HG03558 (cell line): ENCODE measurements around the gene SCAI.
"Not testable (repeated sequence)": the region's sequence is repeated elsewhere in the genome, so short reads cannot be mapped to it uniquely, and the experiment has no call there.

ENCODE experiments used
- ATAC-seq: cut with Tn5 transposase; IDR thresholded peaks from one replicate; pipeline ENCODE4 v1.9.1; 2021; ENCODE audit warnings: moderate number of reproducible peaks; ENCODE audit not compliant: unreplicated experiment; ENCODE audit errors: extremely low read depth

Gene SCAI

GRCh38 chr9:125150349-125151245 is 7.3 kb upstream of the SCAI start:
- ATAC-seq: no peak

GRCh38 chr9:125147401-125147951 is 4.1 kb upstream of the SCAI start:
- no peak for ATAC-seq

DNA sequence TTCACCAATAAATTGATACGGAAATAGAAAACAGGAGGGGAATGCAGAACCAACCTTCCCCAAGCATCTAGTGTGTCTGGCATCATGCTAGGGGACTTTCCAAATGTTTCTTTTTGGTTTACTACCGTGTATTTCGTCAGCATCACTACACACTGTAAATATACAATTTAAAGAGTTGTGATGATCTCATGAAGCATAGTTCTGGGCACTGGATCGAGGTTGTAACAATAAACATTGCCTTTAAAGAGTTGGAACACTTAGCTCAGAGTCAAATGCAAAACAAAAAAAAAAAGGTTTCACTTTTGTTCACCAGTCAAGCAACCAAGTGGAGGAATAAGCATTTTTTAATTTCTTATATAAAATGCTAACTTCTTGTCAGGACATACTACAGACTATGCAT is 2.9 kb upstream of the SCAI start:
- no peak for ATAC-seq

DNA sequence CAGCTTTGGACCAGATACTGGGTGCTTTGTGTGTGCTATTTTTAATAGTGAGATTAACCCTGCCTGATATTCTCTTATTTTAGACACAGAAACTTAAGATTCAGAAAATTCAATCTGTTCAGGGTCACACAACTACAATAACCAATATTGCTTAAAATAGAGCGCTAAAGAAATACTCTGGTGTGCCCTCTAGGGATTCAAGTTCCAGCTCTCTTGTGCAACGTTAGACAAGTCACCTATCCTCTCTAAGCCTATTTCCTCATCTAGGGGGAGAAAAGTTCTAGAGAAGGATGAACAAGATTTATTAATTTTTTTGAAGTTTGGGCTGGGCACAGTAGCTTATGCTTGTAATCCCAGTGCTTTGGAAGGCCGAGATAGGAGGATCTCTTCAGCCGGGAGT is 2.1 kb upstream of the SCAI start:
- no peak for ATAC-seq

DNA sequence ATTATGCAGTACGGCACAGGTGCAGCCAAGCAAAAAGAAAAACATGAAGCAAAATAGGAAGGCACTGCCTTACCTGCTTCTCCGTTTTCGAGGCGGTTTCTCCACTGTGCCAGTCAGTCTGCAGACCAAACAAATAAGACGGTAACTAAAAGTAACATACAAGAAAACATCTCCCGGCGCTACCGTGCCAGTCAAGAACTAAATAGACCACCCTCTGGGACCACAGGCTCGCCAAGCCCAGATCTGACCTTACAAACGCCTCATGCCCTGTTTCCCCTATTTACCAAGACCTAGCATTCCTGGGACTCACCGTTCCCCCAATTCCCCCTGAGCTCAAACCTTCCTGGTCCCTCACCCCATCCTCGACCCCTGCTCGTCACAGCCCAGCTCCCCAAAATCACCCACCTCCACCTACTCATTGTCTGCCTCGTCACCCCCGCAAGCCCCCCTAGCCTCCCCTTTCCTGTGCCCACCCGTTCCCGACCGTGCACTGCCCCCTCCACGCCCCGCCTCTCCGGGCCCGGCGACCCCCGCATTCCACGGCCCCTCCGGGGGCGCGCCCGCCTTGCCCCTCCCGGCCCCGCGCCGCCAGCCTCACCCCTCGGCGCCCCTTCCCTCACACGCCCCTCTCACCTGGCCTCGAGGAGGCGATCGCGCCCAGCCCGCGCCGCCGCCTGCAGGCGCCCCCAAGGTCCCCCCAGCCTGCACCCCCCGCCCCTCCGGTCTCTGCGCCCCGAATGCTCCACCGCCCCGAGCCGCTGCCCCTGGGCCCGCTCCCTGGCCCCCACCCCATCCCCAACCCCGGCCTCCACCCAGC is 560 bp downstream of the SCAI start:
- ATAC-seq: no peak

DNA sequence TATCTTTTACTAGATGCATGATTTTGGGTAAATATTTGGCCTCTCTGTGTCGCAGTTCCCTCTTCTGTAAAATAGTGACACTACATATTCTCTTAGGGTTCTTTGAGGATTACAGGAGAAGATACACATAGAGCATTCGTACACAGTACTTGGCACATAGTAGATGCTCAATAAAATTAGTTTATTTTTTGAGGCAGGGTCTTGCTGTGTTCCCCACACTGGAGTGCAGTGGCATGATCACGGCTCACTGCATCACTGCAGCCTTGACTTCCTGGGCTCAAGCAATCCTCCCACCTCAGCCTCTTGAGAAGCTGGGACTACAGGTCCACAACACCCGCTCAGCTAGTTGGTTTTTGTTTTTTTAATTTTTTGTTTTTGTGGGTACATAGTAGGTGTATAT is 1.6 kb downstream of the SCAI start:
- no peak for ATAC-seq

GRCh38 chr9:125141251-125141650 is 2.1 kb downstream of the SCAI start:
- ATAC-seq: no peak

DNA sequence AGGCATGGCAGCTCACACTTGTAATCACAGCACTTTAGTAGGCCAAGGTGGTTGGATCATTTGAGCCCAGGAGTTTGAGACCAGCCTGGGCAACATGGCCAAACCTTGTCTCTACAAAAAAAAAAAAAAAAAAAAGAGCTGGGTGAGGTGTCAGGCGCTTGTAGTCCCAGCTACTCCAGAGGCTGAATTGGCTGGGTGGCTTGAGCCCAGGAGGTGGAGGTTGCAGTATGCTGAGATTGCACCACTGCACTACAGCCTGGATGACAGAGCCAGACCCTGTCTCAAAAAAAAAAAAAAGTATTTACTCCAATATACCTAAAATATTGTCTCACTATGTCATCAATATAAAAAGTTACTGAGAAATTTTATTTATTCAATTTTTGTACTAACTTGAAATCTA is 2.8 kb downstream of the SCAI start:
- no peak for ATAC-seq

DNA sequence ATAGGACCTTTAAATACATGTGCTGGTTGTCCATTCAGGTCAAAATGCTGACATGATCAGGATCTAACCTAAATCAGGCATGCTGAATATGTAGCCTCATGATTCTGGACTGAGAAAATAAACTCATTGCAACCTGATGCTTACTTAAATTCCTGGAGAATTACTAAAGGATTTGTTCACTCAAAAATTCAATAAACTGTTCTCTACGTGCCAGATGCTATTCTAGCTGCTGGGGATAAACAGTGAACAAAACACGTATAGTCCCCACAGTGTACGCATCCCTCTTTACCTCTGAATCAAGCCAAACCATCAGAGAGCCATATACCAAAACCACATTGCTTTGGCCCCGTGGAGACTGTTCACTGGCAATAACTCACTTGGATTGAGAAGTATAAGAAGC is 6.1 kb downstream of the SCAI start:
- no peak for ATAC-seq

DNA sequence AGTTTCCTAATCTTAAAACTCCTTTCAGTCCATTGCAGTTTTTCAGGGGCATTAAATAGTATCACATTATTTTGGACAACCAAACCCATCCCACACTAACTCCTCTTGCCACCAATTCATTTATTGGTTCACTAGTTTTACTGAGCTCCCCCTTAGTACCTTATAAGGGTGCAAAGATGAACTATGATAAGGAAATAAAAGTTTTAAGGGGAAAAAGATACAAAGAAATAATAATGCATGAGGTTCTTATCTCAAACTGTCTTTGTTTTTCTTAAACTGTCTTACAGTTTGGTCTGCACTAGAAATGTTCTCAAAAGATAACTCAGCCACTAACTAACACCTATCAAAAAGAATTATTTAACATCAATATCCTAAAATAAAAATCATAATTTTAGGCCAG is 8.4 kb downstream of the SCAI start:
- no peak for ATAC-seq

DNA sequence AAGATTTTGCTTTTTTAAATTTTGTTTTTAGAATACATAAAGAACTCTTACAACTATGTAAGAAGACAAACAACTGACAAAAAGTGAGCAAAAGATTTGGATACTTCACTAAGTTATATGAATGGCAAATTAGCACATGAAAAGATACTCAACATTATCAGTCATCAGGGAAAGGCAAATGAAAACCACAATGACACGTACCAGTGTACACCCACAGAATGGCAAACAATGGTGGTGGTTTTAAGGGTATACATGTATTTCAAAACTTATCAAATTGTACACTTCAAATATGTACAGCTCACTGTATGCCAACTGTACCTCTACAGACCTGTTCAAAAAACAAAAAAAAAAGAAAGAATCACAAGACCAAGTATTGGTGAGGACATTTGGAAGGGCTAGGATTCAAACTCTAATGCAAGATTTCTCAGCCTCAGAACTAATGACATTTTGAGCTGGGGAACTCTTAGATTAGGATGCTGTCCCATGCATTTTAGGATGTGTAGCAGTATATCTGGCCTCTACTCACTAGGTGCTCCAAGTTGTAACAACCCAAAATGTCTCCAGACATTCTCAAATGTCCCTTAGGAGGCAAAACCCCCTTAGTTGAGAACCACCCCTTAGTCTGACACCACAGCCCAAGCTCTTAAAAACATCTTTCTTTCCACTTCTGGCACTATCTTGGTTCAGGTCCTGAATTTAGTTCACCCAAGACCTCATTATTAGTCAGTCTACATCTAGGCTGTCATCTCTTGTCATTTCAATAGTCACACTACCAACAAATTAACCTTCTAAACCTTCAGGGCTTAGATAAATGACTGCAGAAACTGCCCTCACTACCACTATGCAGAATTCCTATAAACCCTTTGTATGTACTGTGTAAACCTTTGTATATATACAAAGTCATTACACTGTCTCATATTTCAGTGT is 9.7 kb downstream of the SCAI start:
- ATAC-seq: no peak

DNA sequence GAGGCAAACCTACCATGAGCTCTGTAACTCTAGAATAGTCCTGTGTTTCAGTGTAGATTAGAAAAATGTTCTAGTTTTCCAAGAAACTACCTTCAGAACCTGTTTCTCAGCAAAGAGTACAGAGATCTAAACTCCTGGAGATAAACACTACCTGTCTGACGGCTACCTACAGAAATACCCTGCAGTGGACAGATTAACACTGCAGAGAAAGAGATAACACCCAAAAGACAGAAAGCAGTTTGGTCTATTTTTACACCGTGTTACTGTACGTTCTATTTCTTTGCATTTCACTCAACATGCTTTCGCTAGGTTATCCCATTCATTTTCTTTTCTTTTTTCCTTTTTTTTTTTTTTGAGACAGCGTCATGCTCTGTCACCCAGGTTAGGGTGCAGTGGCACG is 11.6 kb downstream of the SCAI start:
- ATAC-seq: no peak

GRCh38 chr9:125126019-125126746 is 17.1 kb downstream of the SCAI start:
- ATAC-seq: no peak

GRCh38 chr9:125125523-125125922 is 17.8 kb downstream of the SCAI start:
- ATAC-seq: no peak

DNA sequence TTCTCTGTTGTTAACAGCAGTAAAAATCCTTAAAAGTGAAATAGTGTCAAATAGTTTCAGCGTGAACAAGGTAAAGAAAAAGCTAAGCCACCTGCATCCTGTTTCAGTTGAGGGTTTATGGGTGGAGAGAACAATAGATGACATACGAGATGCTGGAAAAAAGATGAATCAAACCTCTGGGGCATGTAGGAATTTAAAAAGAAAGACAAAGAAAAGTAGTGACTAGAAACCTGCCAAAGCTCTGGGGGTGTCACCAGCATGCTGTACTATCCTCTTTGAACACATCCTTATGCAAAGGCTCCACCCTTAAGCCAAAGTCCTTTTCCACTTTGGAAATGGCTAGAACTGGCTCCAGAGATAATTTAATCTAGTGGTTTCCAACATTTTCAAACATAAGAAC is 22.2 kb downstream of the SCAI start:
- ATAC-seq: no peak

DNA sequence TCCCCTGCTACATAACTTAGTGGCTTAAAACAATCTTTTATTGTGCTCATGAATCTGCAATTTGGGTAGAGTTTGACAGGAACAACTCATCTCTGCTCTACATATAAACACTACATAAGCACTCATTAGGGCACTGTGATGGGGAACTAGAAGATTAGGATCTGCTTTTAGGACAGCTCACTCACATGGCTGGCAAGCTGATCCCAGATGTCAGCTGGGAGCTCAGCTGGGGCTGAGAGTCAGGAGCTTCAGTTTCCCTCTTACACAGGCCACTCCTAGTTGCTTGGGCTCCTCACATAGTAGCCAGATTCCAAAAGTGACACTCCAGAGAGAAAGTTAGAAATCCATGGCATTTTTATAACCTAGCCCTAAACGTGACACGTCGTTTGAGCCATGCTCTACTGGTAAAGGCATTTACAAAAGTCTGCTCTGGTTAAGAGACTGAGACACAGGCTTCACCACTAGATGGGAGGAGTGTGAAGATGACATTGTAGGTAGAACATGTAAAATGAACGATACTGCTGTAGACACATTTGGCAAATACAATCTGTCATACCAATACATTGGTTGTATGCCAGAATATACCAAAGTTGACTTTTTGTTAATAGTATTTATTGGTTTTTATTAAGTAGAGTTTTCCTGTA is 23.6 kb downstream of the SCAI start:
- ATAC-seq: no peak

- not testable (repeated sequence) for ATAC-seq
Observed at GRCh38 chr9:125118696-125119095, 24.6 kb downstream of the SCAI start.

DNA sequence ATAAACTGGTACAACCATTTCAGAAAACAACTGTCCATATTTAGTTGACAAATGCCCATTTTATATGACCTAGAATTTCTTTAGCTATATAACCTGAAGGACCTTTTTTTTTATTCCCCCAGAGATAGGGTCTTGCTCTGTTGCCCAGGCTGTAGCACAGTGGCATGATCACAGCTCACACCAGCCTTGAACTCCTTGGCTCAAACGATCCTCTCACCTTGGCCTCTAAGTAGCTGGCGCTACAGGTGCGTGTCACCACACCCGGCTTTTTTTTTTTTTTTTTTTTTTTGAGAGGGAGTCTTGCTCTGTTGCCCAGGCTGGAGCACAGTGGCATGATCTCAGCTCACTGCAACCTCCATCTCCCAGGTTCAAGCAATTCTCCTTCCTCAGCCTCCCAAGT is 28.8 kb downstream of the SCAI start:
- not testable (repeated sequence) for ATAC-seq

DNA sequence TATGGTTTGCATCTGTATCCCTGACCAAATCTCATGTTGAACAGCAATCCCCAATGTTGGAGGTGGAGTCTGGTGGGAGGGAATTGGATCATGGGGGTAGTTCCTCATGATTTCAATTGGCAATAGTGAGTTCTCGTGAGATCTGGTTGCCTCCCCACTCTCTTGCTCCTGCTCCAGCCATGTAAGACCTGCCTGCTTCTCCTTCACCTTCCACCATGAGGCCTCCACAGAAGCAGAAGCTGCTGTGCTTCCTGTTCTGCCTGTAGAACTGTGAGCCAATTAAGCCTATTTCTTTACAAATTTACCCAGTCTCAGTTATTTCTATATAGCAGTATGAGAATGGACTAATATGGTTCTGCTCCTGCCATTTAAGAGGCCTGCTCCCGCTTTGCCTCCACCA is 32.9 kb downstream of the SCAI start:
- ATAC-seq: no peak
